Measurements from ENCODE around the gene UBXN1.

UBXN1 gene

GRCh38 chr11:62678770-62679696, at the start of gene UBXN1:
Gene UBXN1, minus strand, starts transcription at chr11:62679073. Its CDS starts 150 bp downstream, at chr11:62678923.
- DNase-seq = peak; percentile 87 to 90

GRCh38 chr11:62728171-62728988, 49.5 kb upstream of the UBXN1 start, which contains the start of gene TTC9C:
Gene TTC9C, plus strand, starts transcription at chr11:62728486. Its CDS starts 363 bp downstream, at chr11:62728849.
- DNase-seq = peak; percentile 86 to 89

GRCh38 chr11:62727872-62728170, 48.9 kb upstream of the UBXN1 start:
- DNase-seq = peak; percentile 76 to 81

- peak; percentile 98 for DNase-seq
Observed at GRCh38 chr11:62727165-62727871, 48.4 kb upstream of the UBXN1 start, which contains the start of gene HNRNPUL2. Gene HNRNPUL2, minus strand, starts transcription at chr11:62727457. Its CDS starts 301 bp downstream, at chr11:62727156.

GRCh38 chr11:62726915-62727164, 48.0 kb upstream of the UBXN1 start:
- no peak for DNase-seq

- peak; percentile 37 to 42 for DNase-seq
Observed at GRCh38 chr11:62726156-62726914, 47.5 kb upstream of the UBXN1 start.

GRCh38 chr11:62725646-62726045, 46.8 kb upstream of the UBXN1 start:
- DNase-seq = no peak

GRCh38 chr11:62724171-62724570, 45.3 kb upstream of the UBXN1 start:
- no peak for DNase-seq

GRCh38 chr11:62721994-62722393, 43.1 kb upstream of the UBXN1 start:
- no peak for DNase-seq

GRCh38 chr11:62719302-62719978, 40.6 kb upstream of the UBXN1 start:
- no peak for DNase-seq

GRCh38 chr11:62716816-62717215, 37.9 kb upstream of the UBXN1 start:
- no peak for DNase-seq

GRCh38 chr11:62716206-62716605, 37.3 kb upstream of the UBXN1 start:
- no peak for DNase-seq

- DNase-seq = no peak
Observed at GRCh38 chr11:62715150-62716130, 36.6 kb upstream of the UBXN1 start.

- DNase-seq = no peak
Observed at GRCh38 chr11:62713343-62713742, 34.5 kb upstream of the UBXN1 start.

- no peak for DNase-seq
Observed at GRCh38 chr11:62712861-62713260, 34.0 kb upstream of the UBXN1 start.

- no peak for DNase-seq
Observed at GRCh38 chr11:62712276-62712812, 33.5 kb upstream of the UBXN1 start.

GRCh38 chr11:62710001-62710345, 31.1 kb upstream of the UBXN1 start:
- DNase-seq = peak; percentile 21 to 47

GRCh38 chr11:62709247-62710000, 30.6 kb upstream of the UBXN1 start:
- DNase-seq = peak; percentile 94 to 95

GRCh38 chr11:62708793-62709192, 29.9 kb upstream of the UBXN1 start:
- peak; percentile 49 to 55 for DNase-seq

- peak in 1 of 2 donors; percentile 7 for DNase-seq
Observed at GRCh38 chr11:62708392-62708791, 29.5 kb upstream of the UBXN1 start.
